IMR-90 (cell line): ENCODE results near the gene C9orf43. TPM values are rescaled to one million over a fixed set of nuclear protein-coding genes. Genes with fewer than 3 reads are reported as not detected.

ENCODE experiments used
- ATAC-seq: fragments of 200-7000 bp; cut with Tn5 transposase; 2 replicates; pipeline ENCODE4 v1.9.1; 2020; ENCODE audit warnings: low read depth, mild to moderate bottlenecking, moderate library complexity
- BruUV-seq: library from RNA; stranded (reverse); fragments of 400-500 nt; replicated peaks from 2 replicates; lab custom pipeline; 2021; lab: Mats Ljungman, UMichigan
- CTCF ChIA-PET: fragments of 300-600 bp; formaldehyde crosslinking; extraction: SDS; loops from one replicate; lab custom pipeline; 2021; ENCODE audit warnings: antibody characterized with exemption; lab: Yijun Ruan, JAX
- POLR2A ChIA-PET: fragments of 300-600 bp; sonication (Branson Sonifier 250); formaldehyde crosslinking; loops from one replicate; lab custom pipeline; 2022; ENCODE audit warnings: antibody characterized with exemption; ENCODE audit not compliant: unreplicated experiment; lab: Charles Lee
- DNase-seq: peaks from one replicate; pipeline ENCODE4 v3.0.0; 2013
- H2AFZ ChIP-seq: replicated peaks from 2 replicates; pipeline ENCODE3; 2013; ENCODE audit warnings: low read length, mild to moderate bottlenecking; ENCODE audit not compliant: poor library complexity
- H2AK5ac ChIP-seq: 2 replicates; pipeline ENCODE4 v1.6.1; 2013; ENCODE audit warnings: low read depth, low read length, inconsistent platforms
- H2AK9ac ChIP-seq: replicated peaks from 2 replicates; pipeline ENCODE3; 2013; ENCODE audit warnings: mild to moderate bottlenecking, low read depth, low read length, moderate library complexity; ENCODE audit not compliant: poor library complexity
- H2BK120ac ChIP-seq: 2 replicates; pipeline ENCODE4 v1.6.1; 2013; ENCODE audit warnings: low read depth, low read length, inconsistent platforms
- H2BK15ac ChIP-seq: 3 replicates; pipeline ENCODE4 v1.6.1; 2013; ENCODE audit warnings: low read depth, low read length, inconsistent platforms
- H2BK20ac ChIP-seq: 2 replicates; pipeline ENCODE4 v1.6.1; 2013; ENCODE audit warnings: low read depth, mild to moderate bottlenecking, inconsistent platforms, low read length, moderate library complexity
- H2BK5ac ChIP-seq: 2 replicates; pipeline ENCODE4 v1.6.1; 2013; ENCODE audit warnings: mild to moderate bottlenecking, low read depth, low read length, inconsistent platforms; ENCODE audit not compliant: poor library complexity, severe bottlenecking
- H3K14ac ChIP-seq: replicated peaks from 2 replicates; pipeline ENCODE4 v1.6.1; 2013; ENCODE audit warnings: low read depth, low read length, inconsistent platforms
- H3K18ac ChIP-seq: 2 replicates; pipeline ENCODE4 v1.6.1; 2013; ENCODE audit warnings: low read depth, low read length, control low read depth
- H3K23ac ChIP-seq: 2 replicates; pipeline ENCODE4 v1.6.1; 2013; ENCODE audit warnings: low read depth, low read length, inconsistent platforms
- H3K27ac ChIP-seq: 2 replicates; pipeline ENCODE4 v1.5.1; 2013; ENCODE audit warnings: mild to moderate bottlenecking, control low read depth, low read length; ENCODE audit not compliant: insufficient read depth
- H3K27me3 ChIP-seq: 2 replicates; pipeline ENCODE4 v1.6.1; 2013; ENCODE audit warnings: low read length; ENCODE audit not compliant: control insufficient read depth, insufficient read depth
- H3K36me3 ChIP-seq: 2 replicates; pipeline ENCODE4 v1.6.1; 2013; ENCODE audit warnings: low read length, mixed read lengths; ENCODE audit not compliant: control insufficient read depth, insufficient read depth
- H3K4ac ChIP-seq: 2 replicates; pipeline ENCODE4 v1.6.1; 2013; ENCODE audit warnings: low read depth, low read length, inconsistent platforms
- H3K4me1 ChIP-seq: 2 replicates; pipeline ENCODE4 v1.6.1; 2013; ENCODE audit warnings: low read length, mixed read lengths; ENCODE audit not compliant: control insufficient read depth, insufficient read depth
- H3K4me2 ChIP-seq: 2 replicates; pipeline ENCODE4 v1.6.1; 2013; ENCODE audit warnings: low read depth, mild to moderate bottlenecking, control low read depth, low read length, moderate library complexity
- H3K4me3 ChIP-seq: 2 replicates; pipeline ENCODE4 v1.5.1; 2013; ENCODE audit warnings: low read depth, mild to moderate bottlenecking, control low read depth, low read length, moderate library complexity; ENCODE audit not compliant: insufficient read depth
- H3K56ac ChIP-seq: 2 replicates; pipeline ENCODE4 v1.6.1; 2013; ENCODE audit warnings: low read length, inconsistent platforms; ENCODE audit not compliant: insufficient read depth; ENCODE audit errors: extremely low read depth
- H3K79me1 ChIP-seq, 2 experiments: 2 replicates each; pipeline ENCODE4 v1.6.1; 2013; ENCODE audit warnings: low read length in 2 of 2, inconsistent platforms in 1 of 2, low read depth in 1 of 2
- H3K9ac ChIP-seq: 2 replicates; pipeline ENCODE4 v1.6.1; 2013; ENCODE audit warnings: low read depth, low read length, control low read depth
- H3K9me1 ChIP-seq: 2 replicates; pipeline ENCODE4 v1.6.1; 2013; ENCODE audit warnings: low read length, inconsistent platforms; ENCODE audit not compliant: insufficient read depth
- H3K9me3 ChIP-seq: 2 replicates; pipeline ENCODE4 v1.6.1; 2013; ENCODE audit warnings: low read length; ENCODE audit not compliant: control insufficient read depth, insufficient read depth
- H4K20me1 ChIP-seq: 2 replicates; pipeline ENCODE4 v1.6.1; 2013; ENCODE audit warnings: low read length, inconsistent platforms; ENCODE audit not compliant: insufficient read depth
- H4K5ac ChIP-seq: 2 replicates; pipeline ENCODE4 v1.6.1; 2013; ENCODE audit warnings: mild to moderate bottlenecking, low read depth, low read length, control low read depth
- H4K8ac ChIP-seq, 2 experiments: 2 replicates each; pipeline ENCODE4 v1.6.1; 2013; ENCODE audit warnings: low read depth in 2 of 2, low read length in 2 of 2, control low read depth in 1 of 2, inconsistent platforms in 1 of 2
- H4K91ac ChIP-seq: 2 replicates; pipeline ENCODE4 v1.6.1; 2013; ENCODE audit warnings: low read depth, low read length, inconsistent platforms; ENCODE audit not compliant: insufficient read depth
- BHLHE40 ChIP-seq: fragments of 150-350 bp; IDR thresholded peaks from 2 replicates; pipeline ENCODE4 v1.6.1; 2016; ENCODE audit warnings: mild to moderate bottlenecking, low read depth, low read length
- CEBPB ChIP-seq: IDR thresholded peaks from 2 replicates; pipeline ENCODE4 v1.6.1; 2012; ENCODE audit warnings: low read depth, low read length, improper control_type of control experiment
- CHD1 ChIP-seq: IDR thresholded peaks from 2 replicates; pipeline ENCODE4 v1.6.1; 2012; ENCODE audit warnings: low read depth, low read length, improper control_type of control experiment
- FOS ChIP-seq: fragments of 150-350 bp; IDR thresholded peaks from 2 replicates; pipeline ENCODE4 v1.6.1; 2016; ENCODE audit warnings: low read depth, low read length
- MAFK ChIP-seq: IDR thresholded peaks from 2 replicates; pipeline ENCODE4 v1.6.1; 2012; ENCODE audit warnings: low read depth, low read length, improper control_type of control experiment
- MAZ ChIP-seq: IDR thresholded peaks from 2 replicates; pipeline ENCODE4 v1.6.1; 2012; ENCODE audit warnings: low read depth, mild to moderate bottlenecking, low read length, improper control_type of control experiment, moderate library complexity, borderline replicate concordance
- MXI1 ChIP-seq: IDR thresholded peaks from 2 replicates; pipeline ENCODE4 v1.6.1; 2012; ENCODE audit warnings: low read depth, mild to moderate bottlenecking, low read length, moderate library complexity, borderline replicate concordance
- NFE2L2 ChIP-seq: fragments of 150-350 bp; IDR thresholded peaks from 2 replicates; pipeline ENCODE4 v1.6.1; 2016; ENCODE audit warnings: low read depth, mild to moderate bottlenecking, low read length
- POLR2A ChIP-seq: IDR thresholded peaks from 2 replicates; pipeline ENCODE4 v1.6.1; 2012; ENCODE audit warnings: mild to moderate bottlenecking, low read depth, low read length
- RAD21 ChIP-seq: IDR thresholded peaks from 2 replicates; pipeline ENCODE4 v1.6.1; 2012; ENCODE audit warnings: low read length, improper control_type of control experiment
- RCOR1 ChIP-seq: IDR thresholded peaks from 2 replicates; pipeline ENCODE4 v1.6.1; 2012; ENCODE audit warnings: mild to moderate bottlenecking, low read length, improper control_type of control experiment; ENCODE audit not compliant: insufficient replicate concordance
- RFX5 ChIP-seq: IDR thresholded peaks from 2 replicates; pipeline ENCODE4 v1.8.0; 2012; ENCODE audit warnings: low read depth, mild to moderate bottlenecking, low read length, moderate library complexity
- SMC3 ChIP-seq: fragments of 150-350 bp; IDR thresholded peaks from 2 replicates; pipeline ENCODE4 v1.6.1; 2016; ENCODE audit warnings: low read depth, mild to moderate bottlenecking, antibody characterized with exemption, low read length, moderate library complexity
- WGBS, 2 experiments: methylation state at CpG; one replicate each; pipeline versions ENCODE4 v1.1.5 to v1.1.7; 2013; ENCODE audit warnings: missing lambda C conversion rate in 2 of 2; ENCODE audit not compliant: insufficient read length in 1 of 2; ENCODE audit errors: extremely low coverage in 2 of 2; 5-methylcytosine and 5-hydroxymethylcytosine counted together
- dilution Hi-C: fragments of 300-500 bp; cut with HindIII; formaldehyde crosslinking; loops from one replicate; pipeline ENCODE4 v1.14.3; 2018; ENCODE audit warnings: low sequenced_read_pairs; ENCODE audit not compliant: unreplicated experiment
- in situ Hi-C: fragments of 300-500 bp; cut with MboI; formaldehyde crosslinking; loops from 3 replicates; pipeline ENCODE4 v1.14.3; 2019; ENCODE audit warnings: low sequenced_read_pairs, inconsistent platforms, mixed read lengths
- intact Hi-C: fragments of 100-400 bp; cut with micrococcal nuclease; formaldehyde crosslinking; loops from 2 replicates; pipeline ENCODE4 v1.10.0; 2022
- polyA plus RNA-seq, 3 experiments: library from polyadenylated mRNA; depleted of rRNA; stranded (reverse); fragments of >200 nt; gene quantifications; 2 replicates each; pipeline ENCODE4 v1.2.3, GENCODE V29; 2012; ENCODE audit warnings: low replicate concordance in 1 of 3
- total RNA-seq: library from RNA; depleted of rRNA; stranded (reverse); fragments of >200 nt; gene quantifications from 2 replicates; pipeline ENCODE4 v1.2.3, GENCODE V29; 2012
- TF ChIP-seq, protein P1 (sequence below): conservative IDR thresholded peaks from 2 replicates; pipeline ENCODE4 v1.5.1; 2012; ENCODE audit warnings: mild to moderate bottlenecking, low read depth, low read length, improper control_type of control experiment
- TF ChIP-seq, protein P2 (sequence below): fragments of 150-350 bp; IDR thresholded peaks from 2 replicates; pipeline ENCODE4 v1.6.1; 2017; ENCODE audit warnings: mild to moderate bottlenecking, antibody characterized with exemption, low read length, low read depth
- TF ChIP-seq, protein P3 (sequence below): fragments of 150-350 bp; IDR thresholded peaks from 2 replicates; pipeline ENCODE4 v1.6.1; 2016; ENCODE audit warnings: low read depth, mild to moderate bottlenecking, low read length, moderate library complexity, borderline replicate concordance

The C9orf43 gene
- total and polyA plus RNA-seq, 2 of the 4 experiments (the other 2 are of a cell fraction) = 0.36 to 0.46 TPM

DNA sequence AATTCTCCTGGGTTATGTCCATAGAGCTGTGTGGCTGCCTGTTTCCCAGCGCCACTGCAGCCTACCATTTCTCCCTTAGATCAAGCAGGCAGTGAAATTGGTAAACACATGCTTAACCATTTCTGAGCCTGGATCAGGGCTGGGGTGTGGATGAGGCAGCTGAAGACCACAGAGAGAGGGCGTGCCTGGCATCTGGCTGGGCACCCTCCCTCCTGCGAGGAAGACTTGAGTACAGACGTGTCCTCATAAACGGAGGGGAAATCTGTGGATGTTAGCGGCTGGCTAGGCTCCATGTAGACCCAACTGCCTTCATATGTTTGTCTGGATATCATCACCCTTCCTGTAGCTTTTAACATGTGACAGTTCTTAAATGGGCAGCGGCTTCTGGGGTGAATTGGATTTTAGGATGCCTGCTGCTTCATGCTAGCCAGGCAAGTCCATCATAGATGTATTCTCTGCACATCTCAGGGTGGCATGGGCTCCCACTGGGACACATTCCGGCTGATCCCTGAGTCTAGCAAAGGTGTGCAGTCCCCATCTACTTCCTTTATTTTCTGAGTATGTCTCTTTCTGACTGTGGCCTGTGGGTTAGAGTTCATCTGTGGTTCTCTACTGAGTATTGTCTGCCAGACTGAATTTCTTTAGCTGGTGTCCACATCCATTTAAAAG, 63.9 kb downstream of the C9orf43 start:
- no peak overlapping the region for H3K18ac ChIP-seq
- peaks cover 7% of the 10 kb centered on the region for H3K4me1 ChIP-seq
- ATAC-seq (no peak), DNase-seq (no peak)
- H3K56ac ChIP-seq = no peak overlapping the region
- dilution Hi-C loops (no loop called here), in situ Hi-C loops (no loop called here), intact Hi-C loops (no loop called here)
- H3K36me3 ChIP-seq = no peaks in the 10 kb centered on the region
- no peak overlapping the region for H4K91ac ChIP-seq
- H2BK5ac ChIP-seq = no peak overlapping the region
- peak overlapping the region; percentile 38; the same call in 1 of the 2 replicates for H3K9ac ChIP-seq
- H4K20me1 ChIP-seq = no peaks in the 10 kb centered on the region
- H3K27me3 ChIP-seq = no peaks in the 10 kb centered on the region
- H3K27ac ChIP-seq = no peak overlapping the region
- H4K8ac ChIP-seq = no peak overlapping the region
- H3K9me1 ChIP-seq = no peaks in the 10 kb centered on the region
- no peak overlapping the region for H2BK20ac ChIP-seq
- no peak overlapping the region for H2BK120ac ChIP-seq
- H3K4me3 ChIP-seq = no peak overlapping the region
- H3K4ac ChIP-seq = 0 out of 2 replicates have a peak overlapping the region, but pooled peaks have one; percentile 9
- no peak overlapping the region for H3K14ac ChIP-seq
- no TSS peak for BruUV-seq
- POLR2A ChIA-PET = no interaction called here
- no peak overlapping the region for H2AFZ ChIP-seq
- H3K9me3 ChIP-seq = no peaks in the 10 kb centered on the region
- H3K4me2 ChIP-seq = no peak overlapping the region
- WGBS, 2 experiments = 100% methylated on average over 1 of the region's 8 CpGs; no CpG with 5 or more reads in 1 of the 2 experiments
- CTCF ChIA-PET = no interaction called here
- TF ChIP-seq RCOR1 = no peak
- TF ChIP-seq RAD21 = no peak
- TF ChIP-seq CEBPB = no peak
- no peak for TF ChIP-seq POLR2A
- TF ChIP-seq NFE2L2 = no peak
- TF ChIP-seq MAFK = no peak
- TF ChIP-seq SMC3 = no peak
- no peak for TF ChIP-seq MXI1
- TF ChIP-seq, protein P1, sequence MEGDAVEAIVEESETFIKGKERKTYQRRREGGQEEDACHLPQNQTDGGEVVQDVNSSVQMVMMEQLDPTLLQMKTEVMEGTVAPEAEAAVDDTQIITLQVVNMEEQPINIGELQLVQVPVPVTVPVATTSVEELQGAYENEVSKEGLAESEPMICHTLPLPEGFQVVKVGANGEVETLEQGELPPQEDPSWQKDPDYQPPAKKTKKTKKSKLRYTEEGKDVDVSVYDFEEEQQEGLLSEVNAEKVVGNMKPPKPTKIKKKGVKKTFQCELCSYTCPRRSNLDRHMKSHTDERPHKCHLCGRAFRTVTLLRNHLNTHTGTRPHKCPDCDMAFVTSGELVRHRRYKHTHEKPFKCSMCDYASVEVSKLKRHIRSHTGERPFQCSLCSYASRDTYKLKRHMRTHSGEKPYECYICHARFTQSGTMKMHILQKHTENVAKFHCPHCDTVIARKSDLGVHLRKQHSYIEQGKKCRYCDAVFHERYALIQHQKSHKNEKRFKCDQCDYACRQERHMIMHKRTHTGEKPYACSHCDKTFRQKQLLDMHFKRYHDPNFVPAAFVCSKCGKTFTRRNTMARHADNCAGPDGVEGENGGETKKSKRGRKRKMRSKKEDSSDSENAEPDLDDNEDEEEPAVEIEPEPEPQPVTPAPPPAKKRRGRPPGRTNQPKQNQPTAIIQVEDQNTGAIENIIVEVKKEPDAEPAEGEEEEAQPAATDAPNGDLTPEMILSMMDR = no peak
- no peak for TF ChIP-seq FOS
- TF ChIP-seq MAZ = no peak
- TF ChIP-seq RFX5 = no peak
- no peak for TF ChIP-seq BHLHE40
- TF ChIP-seq, protein P2, sequence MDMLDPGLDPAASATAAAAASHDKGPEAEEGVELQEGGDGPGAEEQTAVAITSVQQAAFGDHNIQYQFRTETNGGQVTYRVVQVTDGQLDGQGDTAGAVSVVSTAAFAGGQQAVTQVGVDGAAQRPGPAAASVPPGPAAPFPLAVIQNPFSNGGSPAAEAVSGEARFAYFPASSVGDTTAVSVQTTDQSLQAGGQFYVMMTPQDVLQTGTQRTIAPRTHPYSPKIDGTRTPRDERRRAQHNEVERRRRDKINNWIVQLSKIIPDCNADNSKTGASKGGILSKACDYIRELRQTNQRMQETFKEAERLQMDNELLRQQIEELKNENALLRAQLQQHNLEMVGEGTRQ = no peak
- TF ChIP-seq CHD1 = no peak
- TF ChIP-seq, protein P3, sequence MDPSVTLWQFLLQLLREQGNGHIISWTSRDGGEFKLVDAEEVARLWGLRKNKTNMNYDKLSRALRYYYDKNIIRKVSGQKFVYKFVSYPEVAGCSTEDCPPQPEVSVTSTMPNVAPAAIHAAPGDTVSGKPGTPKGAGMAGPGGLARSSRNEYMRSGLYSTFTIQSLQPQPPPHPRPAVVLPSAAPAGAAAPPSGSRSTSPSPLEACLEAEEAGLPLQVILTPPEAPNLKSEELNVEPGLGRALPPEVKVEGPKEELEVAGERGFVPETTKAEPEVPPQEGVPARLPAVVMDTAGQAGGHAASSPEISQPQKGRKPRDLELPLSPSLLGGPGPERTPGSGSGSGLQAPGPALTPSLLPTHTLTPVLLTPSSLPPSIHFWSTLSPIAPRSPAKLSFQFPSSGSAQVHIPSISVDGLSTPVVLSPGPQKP = no peak
- H2AK5ac ChIP-seq = no peak overlapping the region; the same call in 1 of the 2 replicates
- H3K79me1 ChIP-seq = no peaks in the 10 kb centered on the region
- no peak overlapping the region for H2BK15ac ChIP-seq
- no peak overlapping the region for H3K23ac ChIP-seq
- no peak overlapping the region for H4K5ac ChIP-seq
- H2AK9ac ChIP-seq = no peak overlapping the region
